ELR (cell line): Measurements from ENCODE around the gene TRIM31.

ENCODE experiments used
- DNase-seq: peaks from one replicate; pipeline ENCODE4 v3.0.0-alpha.2; 2015; ENCODE audit warnings: low read depth

TRIM31 gene

DNA sequence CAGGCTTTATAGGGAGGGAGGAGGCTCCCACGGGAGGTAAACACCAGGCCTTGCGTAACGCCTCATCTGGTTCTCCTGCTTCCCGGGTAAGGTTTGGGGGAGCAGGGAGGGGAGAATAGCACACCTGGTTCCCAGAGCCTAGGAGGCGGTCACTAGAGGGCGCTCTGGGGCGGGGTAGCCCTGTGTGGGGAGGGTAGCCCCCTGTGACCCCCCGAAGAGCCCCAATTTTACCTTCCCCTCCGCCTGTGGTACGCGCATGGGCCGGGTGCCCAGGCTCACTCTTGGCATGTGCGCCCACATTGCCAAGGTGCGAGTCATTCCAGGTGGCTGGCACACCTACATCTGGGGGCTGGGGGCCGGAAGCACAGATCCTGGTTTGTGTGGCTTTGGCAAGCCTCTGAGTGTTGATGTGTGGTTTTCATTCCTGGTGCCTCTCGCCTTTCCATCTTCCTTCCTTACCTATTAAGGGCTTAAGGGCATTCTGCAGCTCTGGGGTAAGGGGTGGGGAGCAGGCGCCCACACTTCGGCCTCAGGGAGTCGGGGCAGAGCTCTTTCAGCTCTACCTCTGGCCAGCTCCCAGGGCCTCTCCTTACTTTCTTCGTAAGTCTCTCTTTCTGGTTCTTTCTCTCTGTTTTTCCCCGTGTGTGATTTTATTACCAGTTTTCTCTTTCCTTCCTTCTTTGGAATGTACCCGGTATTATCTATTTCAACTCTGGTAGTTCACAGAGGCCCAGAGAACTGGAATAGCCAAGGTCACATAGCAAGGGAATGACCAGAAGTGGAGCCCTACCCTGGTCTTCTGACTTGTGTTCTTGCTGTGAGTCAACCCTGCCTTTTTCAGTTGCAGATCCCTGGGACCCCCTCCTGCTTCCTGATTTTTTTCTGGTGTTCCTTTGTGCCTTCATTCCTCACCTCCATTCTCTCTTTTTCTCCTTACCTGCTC is 36.8 kb downstream of the TRIM31 start:
- DNase-seq = no peak

DNA sequence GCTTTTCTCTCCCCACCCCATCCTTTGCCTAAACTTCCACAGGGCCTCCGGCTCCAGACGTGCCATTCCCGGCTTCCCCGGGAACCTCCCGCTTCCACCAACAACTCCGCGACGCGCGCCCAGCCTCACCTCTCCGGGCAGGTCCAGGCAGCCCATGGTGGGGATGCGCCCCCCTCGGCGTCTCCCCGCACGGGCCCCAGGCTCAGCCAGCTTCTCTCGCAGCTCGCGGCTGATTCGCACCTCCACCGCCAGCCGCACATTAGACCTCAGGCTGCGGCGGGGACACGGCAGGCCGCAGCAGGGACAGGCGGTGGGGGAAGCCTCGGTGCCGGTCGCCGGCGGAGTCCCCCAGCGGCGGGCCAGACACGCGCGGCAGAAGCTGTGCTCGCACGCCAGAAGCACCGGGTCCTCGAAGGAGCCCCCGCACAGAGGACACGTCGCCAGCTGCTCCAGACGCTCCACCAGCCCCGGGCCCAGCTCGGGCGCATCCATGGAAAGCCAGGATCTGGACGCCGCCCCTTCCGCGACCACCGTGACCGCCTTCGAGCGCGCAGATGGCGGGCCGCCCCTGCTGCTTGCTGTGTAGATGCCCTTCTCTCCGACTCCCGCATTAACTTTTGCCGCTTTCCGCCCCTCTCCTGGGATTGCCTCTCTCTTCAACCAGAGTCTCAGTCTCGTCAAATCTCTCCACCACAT is 37.6 kb downstream of the TRIM31 start, which contains the start of gene RNF39:
Gene RNF39, minus strand, starts transcription at position 676 of the 696 bp plus-strand sequence. Its CDS starts 184 bp downstream, at position 492.
- DNase-seq = no peak

DNA sequence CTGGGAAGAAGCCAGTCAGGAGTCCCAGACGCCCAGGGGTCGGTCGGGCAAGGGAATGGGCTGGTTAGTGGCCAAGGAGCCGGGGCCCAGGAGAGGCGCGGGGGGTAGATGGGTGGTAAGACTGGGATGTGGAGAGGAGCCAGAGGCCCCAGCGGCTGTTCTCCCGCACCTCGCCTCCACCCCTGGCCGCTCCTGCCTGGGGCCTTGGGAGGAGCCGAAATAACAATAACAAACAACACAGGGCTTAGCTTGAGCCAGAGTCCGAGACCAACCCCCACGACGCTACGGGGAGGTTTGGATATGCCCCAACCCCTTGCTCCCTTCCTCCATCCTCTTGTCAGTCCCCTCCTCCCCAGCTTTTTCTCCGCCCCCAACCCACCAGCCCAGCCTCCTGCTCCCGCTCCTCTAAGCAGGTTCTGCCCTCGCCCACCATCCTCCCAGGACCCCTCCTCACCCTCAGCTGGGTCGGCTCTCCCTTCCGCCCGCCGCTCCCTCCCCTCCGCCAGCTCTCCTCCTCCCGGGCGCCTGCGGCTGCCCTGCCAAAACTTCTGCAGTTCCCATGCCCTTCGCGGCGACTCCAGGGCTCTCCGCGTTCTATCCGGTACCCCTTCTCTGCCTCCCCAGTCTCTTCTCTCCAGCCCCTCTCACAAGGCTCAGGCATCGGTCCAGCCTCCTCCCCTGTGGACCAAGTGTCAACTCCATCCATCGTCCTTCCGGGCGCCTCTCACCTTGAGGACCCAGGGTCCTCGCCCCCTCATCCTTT is 38.4 kb downstream of the TRIM31 start:
- DNase-seq = no peak

DNA sequence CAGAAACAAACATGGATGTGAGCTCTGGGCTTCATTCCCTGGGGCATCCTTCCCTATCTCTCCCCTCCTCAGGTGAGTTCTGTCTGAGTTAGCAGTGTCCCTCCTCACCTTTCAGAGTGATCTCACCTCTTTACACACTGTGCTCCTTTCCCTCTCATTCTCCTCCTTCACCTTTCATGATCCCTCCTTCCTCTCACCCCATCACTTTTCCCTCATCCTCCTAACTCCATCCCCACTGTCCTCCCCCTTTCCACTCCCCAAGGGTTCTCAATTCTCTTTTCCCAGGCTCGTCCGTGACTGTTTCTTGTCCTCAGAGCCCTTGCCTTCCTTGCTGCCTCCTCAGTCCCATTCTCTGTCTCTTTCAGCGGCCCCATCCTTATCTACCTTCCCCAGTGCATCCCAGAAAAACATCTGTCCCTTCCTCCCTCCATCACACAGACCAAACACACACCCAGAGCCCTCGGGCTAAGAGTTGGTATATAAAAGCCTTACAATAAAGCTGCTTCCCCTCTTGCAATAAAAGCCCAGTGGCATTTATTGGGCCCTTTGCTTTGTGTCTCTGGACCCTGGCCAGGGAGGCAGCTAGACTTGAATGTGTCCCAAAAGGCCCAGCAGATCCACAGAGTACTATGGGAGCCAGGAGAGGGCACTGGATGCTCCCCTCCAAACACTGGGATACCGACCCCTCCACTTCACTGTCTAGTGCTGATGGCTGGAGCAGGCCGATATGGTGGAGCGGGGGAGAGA is 39.2 kb downstream of the TRIM31 start:
- DNase-seq = no peak

DNA sequence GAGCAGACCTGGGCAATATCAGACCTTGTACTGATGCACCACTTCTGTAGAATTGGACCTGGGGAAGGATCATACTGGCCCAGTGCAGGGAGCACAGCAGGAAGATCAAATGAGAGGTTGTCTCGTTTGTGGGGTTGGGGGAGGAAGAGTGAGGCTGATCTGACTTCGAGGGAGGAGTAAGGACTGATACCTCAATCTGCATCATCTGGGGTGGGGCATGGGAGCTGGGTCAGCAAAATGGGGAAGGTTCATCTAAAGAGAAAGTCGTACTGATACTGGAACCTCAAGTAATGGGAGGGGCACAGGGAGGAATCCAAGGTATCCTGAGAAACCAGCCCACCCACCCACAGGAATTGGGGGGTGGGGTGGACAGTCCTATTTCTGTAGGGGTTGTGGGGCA is 41.0 kb downstream of the TRIM31 start:
- DNase-seq = no peak

DNA sequence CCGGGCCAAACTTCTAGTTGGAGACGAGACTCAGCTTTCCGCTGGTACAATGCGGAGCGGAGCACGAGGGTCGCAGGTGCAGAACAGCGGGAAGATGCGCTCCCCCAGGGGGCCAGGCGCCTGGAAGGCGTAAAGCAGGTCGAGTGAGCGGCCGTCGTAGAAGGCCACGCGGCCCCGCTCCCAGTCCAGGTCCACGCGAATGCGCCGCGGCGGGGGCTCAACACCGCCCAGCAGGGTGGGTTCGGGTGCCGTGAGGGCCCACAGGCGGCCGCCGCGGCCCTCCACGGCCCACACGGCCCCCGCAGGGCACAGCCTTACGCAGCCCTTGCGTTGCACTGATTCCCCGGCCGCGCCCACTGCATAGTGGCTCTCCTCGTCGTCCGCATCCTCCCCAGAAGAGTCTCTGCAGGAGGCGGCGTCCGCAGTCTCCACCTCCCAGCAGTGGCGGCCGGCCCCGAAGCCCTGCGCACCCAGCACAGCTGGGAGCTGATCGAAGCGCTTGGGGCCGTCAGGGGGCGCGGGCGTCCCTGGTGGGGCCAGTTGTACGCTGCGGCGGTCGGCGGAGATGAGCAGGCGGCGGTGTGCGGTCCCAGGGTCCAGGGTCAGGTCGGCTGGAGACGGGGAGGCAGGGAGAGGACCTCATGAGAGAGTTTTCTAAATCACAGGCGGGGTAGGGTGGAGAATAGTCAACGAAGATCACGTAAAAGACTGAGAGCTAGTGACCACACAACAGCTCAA is 41.6 kb downstream of the TRIM31 start:
- no peak for DNase-seq

DNA sequence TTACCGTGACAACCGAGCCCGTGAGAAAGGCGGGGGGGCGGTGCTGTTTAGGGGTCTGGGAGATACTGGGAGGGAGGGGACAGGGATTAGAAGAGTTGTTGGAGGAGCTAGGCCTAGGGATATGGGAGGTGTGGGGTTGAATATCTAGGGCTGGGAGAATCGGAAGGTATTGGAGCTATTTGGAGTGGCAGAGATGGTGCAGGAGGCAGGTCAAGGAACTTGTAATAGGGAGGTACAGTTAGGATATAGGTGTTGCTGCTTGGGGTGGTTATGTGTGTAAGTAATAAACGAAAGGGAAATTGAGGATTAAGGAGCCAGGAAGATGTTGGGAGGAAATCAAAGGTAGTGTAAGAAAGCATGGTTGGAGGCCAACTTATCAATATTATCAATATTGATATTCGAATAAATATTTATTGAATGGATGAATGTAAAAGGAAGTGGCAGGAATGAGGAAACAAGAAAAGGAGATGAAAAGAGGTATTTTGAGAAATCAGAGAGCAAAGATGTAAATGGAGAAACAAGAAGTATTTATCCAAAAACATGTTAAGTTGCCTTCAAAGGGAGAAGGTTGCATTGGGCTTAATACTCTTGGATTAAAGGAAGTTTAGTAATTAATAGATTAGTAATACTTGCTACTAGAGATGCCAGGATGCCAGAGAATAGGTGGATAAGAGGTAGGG is 45.3 kb downstream of the TRIM31 start:
- no peak for DNase-seq

DNA sequence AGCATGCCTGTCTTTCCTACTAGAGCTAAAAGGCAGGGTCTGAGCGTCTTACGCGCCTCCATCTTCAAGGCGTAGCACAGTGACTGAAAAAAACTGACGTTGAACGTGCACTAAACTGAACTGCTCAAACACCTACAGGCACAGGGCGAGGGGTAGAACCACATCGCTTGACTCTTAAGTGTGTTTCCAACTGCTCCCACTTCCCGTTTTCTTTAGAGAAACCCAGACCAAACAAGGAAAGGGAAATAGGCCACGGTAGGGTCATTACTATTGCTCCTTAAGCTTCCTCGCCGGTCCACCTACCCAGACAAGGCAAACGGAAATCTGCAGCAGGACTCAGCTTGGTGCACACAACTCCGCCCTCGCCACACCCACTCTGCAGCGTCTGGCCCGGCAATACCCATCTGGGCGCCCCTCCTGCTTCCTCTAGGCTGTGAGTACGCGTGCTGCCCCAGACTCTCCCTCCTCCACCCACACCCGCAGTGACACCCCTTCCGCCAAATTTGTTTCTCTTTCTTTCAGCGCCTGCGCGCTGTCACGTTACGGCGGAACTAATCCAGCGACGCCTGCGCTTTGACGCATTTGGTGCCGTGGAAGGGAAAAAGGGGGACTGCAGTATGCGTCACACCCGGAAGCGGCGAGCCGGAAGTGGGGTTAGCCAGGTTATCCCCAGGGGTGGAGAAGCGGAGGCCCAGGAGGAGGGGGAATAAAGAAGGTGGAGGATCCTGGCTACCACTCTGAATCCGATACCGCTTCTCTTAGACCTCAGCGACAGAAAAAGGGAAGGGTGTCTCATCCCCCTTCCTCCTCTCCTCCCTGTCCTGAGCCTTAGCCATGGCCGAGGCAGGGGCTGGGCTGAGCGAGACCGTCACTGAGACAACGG is 46.1 kb downstream of the TRIM31 start, which contains the start of gene PPP1R11:
Gene PPP1R11, plus strand, starts transcription at position 622 of the 883 bp plus-strand sequence. Its CDS starts 213 bp downstream, at position 835.
- DNase-seq = peak; percentile 99

DNA sequence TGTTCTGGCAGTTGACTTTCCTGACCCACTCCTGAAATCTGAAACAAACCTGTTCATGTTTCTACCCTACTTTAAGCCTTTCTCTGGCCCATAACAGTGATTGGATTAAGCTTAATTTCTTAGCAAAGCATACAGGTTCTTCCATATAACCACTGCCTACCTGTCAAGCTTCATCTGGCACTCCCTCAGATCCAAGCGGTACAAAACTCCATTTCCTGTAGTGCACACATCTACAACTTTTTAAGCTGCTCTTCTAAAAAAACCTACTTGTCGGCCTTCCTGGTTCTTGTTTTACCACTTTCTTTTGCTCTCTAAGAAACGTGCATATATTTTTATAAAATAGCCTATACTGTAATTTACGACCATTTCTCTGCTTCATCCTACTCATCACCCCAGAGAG is 46.8 kb downstream of the TRIM31 start:
- no peak for DNase-seq

DNA sequence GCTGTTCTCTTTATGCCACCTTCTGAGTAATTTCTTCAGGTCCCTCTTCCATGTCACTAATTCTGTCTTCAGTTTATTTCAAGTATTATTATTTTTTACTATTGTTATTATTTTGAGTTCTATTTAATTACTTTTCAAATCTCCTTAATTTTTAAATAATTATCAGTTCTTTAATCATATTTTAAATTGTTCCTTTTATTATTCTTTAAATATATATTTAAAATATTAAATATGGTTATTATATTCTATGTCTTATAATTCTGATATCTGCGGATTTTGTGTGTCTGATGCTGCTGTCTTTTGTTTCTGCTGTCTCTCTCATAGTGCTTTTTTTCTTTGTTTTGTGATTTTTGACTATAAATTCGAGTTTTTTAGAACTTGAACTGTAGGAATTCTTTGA is 49.6 kb downstream of the TRIM31 start:
- DNase-seq = no peak

DNA sequence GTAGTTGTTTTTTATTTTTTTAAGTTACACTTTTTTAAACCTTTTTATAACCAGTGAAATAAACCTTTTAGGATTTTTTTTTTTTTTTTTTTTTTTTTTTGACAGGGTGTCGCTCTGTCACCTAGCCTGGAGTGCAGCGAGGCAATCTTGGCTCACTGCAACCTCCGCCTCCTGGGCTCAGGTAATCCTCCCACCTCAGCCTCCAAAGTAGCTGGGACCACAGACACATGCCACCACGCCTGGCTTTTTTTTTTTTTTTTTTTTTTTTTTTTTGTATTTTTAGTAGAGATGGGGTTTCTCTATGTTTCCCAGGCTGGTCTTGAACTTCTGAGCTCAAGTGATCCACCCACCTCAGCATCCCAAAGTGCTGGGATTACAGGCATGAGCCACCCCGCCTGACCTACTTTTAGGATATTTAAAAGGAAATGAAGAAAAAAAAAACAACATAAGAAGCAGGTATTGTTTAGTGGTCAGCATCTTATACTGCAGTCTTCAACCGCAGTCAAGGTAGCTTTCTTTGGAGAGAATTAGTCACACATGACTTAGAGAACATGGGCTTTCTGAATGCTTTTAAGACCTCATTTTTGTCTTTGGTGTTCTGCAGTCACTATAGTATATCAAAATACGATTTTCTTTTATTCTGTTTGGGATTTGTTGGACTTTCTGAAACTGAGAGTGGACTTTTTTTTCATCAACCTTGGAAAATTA is 50.3 kb downstream of the TRIM31 start:
- DNase-seq = peak; percentile 28

DNA sequence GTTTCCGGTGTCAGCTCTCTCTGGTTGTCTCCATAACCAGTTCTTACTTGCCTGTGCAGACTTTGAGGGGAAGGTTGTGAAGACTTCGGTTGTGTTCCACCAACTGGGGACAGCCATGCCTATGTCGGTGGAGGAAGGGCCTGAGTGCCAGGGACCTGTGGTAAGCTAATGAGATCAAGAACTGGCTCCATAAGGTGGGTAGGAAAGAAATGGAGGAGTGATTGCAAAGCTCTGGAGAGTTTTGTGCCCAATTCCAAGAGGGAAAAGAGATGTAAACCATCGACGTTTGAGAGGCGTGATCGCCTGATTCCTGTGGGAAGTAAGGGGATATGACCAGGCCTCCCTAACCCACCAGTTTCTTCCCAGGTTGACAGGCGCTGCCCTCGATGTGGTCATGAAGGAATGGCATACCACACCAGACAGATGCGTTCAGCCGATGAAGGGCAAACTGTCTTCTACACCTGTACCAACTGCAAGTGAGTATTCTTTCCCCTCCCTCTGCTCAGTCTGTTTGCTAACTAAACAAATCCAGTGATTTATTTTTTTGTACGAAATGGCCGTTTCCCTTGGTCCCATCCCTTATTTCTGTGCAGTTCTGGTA is 50.9 kb downstream of the TRIM31 start:
- no peak for DNase-seq

DNA sequence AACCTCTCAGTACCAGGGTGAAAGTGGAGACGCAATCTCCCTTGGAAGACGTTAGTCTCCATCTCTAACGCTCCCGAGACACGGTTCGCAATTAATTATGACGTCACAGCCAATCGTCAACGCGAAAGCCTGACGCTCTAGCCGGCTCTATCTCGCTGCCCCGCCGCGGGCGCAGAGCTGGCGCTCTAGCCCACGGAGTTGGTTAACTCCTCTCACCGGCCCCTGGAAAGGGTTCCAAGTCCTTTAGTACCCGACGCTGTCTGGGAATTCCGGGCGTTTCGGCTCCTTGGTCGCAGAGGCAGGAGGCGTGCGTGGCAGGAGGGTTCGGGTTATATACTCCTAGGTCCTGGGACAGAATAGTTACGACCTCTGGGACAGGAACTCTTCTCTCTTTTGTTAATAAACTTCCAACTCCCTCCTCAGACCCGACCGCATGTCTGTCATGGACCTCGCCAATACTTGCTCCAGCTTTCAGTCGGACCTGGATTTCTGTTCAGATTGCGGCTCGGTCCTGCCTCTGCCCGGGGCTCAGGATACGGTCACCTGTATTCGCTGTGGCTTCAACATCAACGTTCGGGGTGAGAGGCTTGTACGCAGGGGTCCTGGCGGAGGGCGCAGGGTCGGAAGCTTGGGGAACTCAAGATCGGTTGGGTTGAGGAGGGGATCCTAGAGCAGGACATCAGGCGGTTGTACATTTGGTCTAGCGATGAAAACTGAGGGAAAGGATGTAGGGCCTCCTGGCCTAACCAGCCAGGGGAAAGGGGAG is 51.6 kb downstream of the TRIM31 start, which contains the start of gene POLR1H:
Gene POLR1H, plus strand, starts transcription at position 174 of the 766 bp plus-strand sequence. Its CDS starts 260 bp downstream, at position 434.
- DNase-seq = peak; percentile 99

DNA sequence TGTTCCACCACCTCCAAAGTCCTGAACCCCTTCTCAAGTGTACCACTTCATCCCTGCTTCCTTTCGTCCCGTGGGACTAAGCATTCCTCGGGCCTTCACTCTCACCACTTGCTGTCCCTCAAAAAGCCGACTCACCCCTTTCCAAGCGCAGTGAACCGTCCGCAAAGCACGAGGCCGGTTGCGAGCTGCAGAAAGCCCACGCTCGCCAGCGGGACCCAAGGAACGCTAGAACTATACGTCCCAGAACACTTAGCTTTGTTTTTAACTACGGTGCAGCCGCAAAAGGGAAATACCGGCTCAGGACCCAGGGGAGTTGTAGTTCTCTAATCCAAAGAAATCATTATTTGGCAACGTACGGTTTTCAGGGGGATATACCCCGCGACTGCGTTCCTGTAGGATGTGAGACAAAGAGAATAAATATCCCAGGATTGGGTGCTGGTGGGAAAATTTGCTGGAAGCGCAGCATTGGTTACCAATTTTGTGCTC is 52.2 kb downstream of the TRIM31 start:
- peak; percentile 64 for DNase-seq

DNA sequence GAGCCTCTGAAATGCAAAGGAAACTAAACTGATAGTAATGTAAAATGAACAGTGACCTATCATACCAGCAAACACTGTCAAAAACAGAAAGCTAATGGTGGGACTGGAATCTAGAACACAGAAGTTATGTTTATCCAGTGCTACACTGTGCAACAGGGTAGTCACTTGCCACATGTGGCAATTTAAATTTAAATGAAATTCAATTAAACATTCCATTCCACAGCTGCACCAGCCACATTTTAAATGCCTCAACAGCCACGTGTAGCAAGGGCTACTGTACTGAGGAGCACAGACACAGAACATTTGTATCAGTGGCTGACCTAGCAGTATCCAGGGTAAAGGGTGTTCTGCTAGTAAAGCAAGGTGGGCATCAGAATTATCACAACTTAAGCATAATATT is 57.4 kb downstream of the TRIM31 start:
- no peak for DNase-seq

DNA sequence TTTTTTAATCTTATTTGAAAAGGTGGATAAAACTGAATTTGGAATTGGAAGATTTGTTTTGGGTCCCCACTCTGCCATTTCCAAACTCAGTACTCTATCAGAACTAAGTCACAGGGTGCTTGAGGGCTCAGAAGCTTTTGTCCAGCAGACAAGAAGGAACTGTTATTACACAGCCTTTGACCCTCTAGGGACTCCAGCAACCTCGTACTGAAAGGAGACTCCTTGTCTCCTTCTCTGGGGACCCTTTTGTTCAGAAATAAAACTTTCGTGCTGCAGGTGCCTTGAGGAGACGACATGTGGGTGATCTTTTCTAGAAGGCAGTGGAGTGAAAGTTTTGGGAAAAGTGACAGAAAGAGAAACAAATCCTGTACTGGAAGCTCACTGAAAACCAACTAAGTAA is 59.2 kb downstream of the TRIM31 start:
- DNase-seq = no peak
